Measurements from ENCODE around the gene IQUB.
"Not testable (repeated sequence)": the region's sequence is repeated elsewhere in the genome, so short reads cannot be mapped to it uniquely, and the experiment has no call there.

IQUB gene

GRCh38 chr7:123485187-123485586, 49.2 kb downstream of the IQUB start:
- no peak for DNase-seq

GRCh38 chr7:123484199-123484598, 50.2 kb downstream of the IQUB start:
- DNase-seq, result no peak

DNA sequence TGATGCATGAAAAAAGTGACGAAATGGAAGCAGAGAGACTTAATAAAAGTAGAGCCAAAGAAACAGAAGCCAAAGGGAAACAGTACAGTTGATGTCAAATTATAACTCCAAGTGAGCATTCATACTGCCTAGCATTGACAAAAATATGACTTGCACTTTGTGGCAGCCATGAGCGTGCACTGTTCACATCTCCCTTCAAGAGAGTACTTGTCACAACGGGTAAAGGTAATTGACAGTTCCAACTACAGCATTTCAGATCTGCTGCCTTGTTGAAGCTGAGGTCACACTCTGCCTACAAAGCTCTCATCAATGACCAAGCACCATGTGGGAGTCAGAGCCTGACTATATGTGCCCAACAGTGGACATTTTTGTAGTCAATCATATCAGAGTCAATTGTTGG, 54.3 kb downstream of the IQUB start:
- no peak for DNase-seq

GRCh38 chr7:123478056-123478455, 56.3 kb downstream of the IQUB start:
- DNase-seq, result not testable (repeated sequence)

DNA sequence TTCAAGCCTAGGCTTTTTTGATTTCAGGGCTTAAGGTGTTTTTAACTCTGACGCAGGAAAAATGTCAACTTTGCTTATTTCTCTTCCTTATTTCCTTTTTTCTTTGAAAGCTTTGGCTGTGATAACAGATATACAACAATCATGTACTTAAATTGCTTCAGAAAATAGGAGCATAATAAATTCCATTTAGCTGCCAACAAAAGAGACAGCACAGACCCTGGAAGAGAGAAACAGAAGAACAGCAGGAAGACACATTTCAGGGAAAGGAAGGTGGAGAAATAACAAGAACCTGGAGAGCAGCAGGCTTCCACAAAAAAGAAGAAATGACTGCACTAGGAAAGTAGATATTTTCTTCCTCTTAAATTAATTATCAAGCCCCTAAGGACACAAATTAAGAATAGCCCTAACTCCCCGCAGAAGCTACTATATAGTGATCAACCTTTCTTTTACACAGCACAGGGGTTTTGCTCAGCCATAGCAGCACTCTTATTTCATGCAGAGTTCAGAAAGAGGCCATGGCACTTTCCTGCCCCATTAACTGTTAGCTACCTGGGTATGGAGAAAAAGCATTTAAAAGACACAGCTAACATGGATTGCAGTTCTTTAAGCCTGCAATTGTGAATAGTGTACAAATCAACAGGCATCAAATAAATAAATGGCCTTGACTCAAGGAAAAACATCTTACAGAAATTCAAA, 61.5 kb downstream of the IQUB start:
- DNase-seq, result no peak

- DNase-seq, result no peak
Measured at GRCh38 chr7:123472327-123472726, 62.1 kb downstream of the IQUB start.

GRCh38 chr7:123468303-123468702, 66.1 kb downstream of the IQUB start:
- DNase-seq, result no peak

- DNase-seq, result no peak
Measured at GRCh38 chr7:123463890-123464289, 70.5 kb downstream of the IQUB start.

- DNase-seq, result no peak
Measured at GRCh38 chr7:123460616-123461015, 73.8 kb downstream of the IQUB start.

DNA sequence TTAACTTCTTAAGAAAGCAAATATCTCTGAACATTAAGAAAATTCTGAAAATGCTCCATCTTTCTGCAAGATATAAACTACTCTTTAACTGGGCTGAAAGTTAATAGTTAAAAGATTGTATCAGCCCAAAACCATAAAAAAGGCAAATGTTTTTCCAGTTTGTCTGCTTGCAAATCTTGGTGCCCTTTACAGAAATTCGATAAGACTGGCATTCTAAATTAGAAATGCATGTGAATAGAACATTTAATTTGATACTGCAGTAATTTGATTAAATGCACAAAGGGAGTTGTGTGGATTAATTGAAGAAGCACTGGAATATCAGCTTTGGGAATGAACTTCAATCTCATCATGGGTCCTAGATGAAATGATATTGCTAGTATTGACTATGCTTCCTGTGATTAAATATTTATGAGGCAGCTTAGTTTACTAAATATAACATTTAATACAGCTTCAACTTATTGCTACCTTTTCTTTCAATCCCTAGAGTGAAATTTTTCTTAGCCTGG, 78.4 kb downstream of the IQUB start:
- no peak for DNase-seq

- DNase-seq, result no peak
Measured at GRCh38 chr7:123440101-123440548, 94.3 kb downstream of the IQUB start.

GRCh38 chr7:123439191-123439590, 95.2 kb downstream of the IQUB start:
- no peak for DNase-seq

DNA sequence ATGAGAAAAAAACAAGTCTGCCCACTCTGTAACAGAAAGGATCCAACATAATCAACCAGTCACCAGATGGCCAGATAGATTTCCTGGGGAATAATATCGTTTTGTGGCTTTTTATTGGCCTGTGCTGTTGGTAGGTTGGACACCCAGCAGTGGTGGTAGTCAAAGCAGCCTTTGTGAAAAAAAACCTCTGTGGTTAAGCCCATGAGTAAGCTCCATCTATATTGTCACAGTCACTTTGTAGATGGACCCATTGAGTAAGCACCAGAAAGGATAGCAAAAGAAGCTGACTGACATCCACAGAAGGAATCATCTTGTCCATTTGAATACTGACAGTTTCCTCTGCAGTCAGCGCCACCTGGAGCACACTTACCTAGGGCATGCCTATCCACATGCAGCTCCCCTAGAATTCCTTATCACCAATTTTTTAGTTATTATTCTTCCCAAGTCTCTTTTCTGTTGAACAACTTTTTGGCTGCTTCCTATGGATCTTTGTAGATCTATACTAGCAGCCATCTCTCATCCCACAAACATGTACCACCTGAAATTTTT, 96.9 kb downstream of the IQUB start:
- DNase-seq, result no peak

DNA sequence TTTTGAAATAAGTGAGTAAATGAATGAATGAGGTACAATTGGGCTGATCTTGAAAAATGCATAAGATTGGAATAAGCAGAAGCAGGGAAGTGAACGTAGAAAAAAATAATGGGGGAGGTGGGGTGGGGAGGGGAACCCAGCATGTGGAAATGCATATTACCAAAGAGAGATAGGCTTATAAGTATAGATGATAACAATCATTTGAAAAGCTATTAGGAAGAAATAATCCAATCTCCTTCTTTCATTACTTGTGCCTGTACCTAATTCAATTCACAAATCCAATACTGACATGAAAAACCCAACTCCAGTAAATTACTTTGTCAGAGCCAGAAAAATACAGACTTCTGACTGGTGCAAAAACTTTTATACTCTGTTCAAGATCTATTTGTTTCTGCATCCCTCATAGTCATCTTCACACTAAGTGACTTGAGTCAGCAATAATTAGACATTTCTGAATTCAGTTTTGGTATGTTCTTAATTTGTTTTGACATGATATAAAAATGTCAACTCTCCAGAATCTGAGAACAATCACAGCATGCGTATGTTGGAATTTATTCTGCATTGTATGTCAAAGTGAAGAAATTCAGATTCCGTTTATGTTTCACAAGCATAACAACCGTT, 99.2 kb downstream of the IQUB start:
- DNase-seq, result no peak

DNA sequence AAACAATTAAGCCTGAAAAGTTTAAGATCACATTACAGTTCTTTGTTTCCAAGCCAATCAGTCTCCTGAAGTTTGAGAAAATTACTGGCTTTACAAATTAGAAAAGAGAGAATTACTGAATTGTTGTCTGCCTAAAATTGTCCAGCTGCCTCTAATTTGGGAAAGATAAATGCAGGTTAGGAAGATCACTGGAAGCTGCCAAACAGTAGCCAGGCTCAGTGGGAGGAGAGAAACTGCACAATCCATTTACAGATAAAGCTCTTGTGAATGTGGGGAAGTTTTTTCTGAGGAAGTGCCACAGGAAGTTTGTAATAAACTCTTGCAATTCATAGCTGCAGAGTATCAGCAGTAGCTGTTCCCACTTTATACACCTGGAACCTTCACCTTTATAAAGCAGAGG, 100.7 kb downstream of the IQUB start:
- no peak for DNase-seq

- no peak for DNase-seq
Measured at GRCh38 chr7:123432601-123433000, 101.8 kb downstream of the IQUB start.

GRCh38 chr7:123431075-123431614, 103.2 kb downstream of the IQUB start:
- DNase-seq, result no peak

DNA sequence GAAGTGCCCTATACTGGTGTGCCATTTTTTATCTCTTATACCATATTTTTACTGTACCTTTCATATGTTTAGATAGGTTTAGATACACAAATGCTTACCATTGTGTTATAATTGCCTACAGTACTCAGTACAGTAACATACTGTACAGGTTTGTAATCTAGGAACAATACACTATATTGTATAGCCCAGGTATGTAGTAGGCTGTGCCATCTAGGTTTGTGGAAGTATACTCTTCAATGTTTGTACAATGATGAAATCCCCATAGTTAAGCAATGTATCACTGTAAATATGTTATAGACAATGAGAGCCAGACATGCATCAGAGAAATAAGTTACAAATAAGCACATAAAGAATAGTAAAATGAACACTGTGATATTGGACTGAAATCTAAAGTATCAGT, 109.1 kb downstream of the IQUB start:
- no peak for DNase-seq

DNA sequence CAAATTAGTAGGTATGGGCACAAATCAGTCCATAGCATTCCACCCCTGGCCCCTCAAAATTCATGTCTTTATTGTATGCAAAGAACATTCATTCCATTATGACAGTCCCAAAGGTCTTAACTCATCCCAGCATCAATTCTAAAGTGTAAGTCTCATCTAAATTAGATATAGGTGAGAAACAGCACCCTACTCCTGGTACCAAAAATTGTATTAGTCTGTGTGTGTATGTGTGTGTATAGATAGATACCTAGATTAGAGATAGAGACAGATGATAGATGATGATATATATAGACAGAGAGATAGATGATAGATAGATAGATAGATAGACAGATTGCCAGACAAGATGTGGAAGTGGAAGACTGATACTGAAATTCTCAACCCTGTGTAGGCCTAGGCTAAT, 109.9 kb downstream of the IQUB start:
- DNase-seq, result no peak

DNA sequence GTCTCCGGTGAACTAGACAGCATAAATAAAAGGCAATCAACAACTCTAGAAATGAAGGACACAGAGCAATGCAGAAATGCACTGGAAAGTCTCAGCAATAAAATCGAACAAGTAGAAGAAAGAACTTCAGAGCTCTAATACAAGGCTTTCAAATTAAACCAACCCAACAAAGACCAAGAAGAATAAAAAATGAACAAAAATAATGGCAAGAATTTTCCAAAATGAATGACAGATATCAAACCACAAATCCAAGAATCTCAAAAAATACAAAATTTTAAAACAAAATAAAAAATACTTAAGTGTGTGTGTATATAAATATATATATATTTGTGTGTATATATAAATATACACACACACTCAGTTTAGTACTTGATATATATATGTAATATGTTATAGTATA, 110.8 kb downstream of the IQUB start:
- DNase-seq, result no peak

DNA sequence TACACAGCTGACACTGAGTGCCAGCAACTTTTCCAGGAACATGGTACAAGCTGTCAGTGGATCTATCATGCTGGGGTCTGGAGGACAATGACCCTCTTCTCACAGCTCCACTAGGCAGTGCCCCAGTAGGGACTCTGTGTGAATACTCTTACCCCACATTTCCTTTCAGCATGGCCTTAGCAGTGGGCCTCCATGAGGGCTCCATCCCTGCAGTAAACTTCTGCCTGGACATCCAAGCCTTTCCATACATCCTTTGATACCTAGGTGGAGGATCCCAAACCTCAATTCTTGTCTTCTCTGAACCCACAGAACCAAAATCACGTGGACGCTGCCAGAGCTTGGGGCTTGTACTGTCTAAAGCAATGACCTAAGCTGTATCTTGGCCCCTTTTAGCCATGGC, 116.8 kb downstream of the IQUB start:
- DNase-seq, result no peak

- DNase-seq, result no peak
Measured at GRCh38 chr7:123415625-123416024, 118.8 kb downstream of the IQUB start.

- no peak for DNase-seq
Measured at GRCh38 chr7:123410273-123410904, 124.0 kb downstream of the IQUB start.

Data from inflammatory macrophage (primary cell).